HG03175 (cell line): ENCODE measurements around the gene TLE3.

Experiments
- ATAC-seq: cut with Tn5 transposase; IDR thresholded peaks from one replicate; pipeline ENCODE4 v1.9.1; 2021; ENCODE audit warnings: mild to moderate bottlenecking, moderate library complexity; ENCODE audit not compliant: unreplicated experiment

Gene TLE3

DNA sequence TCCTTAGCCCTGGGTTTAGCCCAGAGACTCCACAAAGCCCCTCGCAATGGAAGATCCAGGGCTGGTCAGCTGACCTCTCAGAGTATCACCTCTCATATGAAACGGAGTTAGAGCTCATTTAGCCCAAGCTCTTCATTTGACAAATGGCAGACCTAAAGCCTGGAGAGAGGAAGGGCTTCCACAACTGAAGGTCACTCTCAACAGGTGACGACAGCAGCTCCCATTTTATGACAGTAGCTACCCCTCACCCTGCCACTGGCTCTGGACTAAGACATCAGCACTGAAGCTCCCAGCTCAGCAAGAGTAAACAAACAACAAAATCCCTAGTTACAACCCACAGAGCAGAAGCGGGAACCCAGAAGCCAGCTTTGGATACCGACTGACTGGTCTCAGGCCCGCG lies 33.7 kb downstream of the TLE3 start:
- no peak for ATAC-seq

DNA sequence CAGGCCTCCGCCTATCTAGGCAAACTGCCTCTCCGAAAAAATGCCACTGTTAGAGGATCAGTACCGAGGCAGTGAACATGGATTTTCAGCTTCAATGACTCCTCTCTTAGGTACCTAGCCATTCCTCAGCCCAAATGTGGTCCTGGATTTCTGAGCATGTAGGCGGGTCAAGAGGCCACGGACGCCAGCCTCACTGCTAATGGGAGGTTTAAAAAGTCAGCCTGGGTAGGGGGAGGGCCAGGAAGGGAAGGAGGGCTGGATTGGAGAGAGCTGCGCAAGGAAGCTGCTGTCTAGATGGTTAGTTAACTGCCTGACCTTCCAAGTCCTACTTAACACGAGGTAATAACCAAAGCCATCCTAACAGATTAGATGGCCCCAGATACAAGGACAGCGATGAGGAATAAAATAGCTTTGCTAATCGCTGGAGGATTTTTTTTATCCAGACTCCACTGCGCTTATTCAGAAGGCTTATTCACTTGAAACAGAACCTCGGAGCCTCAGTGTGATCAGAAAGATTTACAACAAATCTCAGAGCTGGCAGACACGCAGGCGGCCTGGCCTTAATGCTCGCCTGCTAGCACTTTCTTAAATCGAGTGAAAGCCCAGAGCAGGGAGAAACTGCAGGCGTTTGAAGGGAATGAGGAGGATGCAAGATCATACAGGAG lies 34.3 kb downstream of the TLE3 start:
- no peak for ATAC-seq

DNA sequence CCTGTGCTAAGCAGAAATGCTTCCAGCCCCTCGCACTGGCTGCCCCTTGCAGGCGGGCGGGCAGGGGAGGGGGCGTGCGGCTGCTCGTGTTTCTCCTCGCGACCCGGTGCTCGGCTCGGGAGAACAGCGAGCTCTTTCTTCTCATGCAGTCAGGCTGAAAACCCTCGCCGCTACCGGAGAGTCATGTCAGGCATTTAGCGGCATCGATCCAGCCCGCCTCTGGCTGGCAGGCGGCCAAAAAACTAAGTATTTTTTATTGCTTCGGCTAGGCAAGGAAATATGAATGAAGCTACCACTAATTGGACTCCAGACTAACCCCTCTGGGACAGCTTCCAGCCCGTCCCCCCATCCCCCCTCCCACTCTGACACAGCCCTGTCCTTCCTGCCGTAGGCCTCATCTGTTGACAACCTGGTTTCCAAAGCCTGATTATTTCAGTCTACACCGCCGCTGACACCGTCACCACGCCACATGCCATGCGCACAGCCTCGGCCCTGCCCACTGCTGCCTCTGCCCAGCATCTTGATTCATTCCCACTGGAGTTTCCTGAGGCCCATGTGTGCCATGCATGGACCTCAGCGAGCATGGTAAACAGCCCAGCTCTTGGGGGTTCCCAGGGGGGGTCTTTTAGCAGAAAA lies 35.3 kb downstream of the TLE3 start:
- ATAC-seq: no peak

DNA sequence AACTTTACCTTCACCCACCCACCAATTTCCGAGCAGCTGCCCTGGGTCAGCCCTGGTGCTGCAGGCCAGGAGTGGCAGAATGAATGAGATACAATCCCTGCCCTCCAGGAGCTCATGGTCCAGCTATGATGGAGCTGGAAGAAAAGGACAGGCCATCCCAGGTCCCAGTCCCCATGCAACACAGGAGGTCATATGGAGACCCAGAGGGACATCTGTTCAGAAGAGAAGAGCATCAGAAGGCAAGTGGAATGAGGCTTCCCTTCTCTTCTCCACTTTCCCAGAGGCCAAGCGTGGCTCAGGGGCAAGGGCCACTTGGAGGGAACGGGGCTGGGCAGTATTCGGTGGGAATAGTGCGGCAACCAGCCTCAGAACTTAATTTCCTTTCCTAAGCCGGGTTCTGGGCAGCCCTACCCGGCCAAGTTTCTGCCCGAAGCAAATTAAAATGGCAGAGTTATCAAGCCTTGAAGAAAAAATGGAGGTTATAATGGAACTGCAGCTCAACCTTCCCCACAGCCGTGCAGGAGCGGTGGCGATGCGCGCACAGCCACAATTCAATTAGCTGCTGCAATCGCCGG lies 35.9 kb downstream of the TLE3 start:
- no peak for ATAC-seq

DNA sequence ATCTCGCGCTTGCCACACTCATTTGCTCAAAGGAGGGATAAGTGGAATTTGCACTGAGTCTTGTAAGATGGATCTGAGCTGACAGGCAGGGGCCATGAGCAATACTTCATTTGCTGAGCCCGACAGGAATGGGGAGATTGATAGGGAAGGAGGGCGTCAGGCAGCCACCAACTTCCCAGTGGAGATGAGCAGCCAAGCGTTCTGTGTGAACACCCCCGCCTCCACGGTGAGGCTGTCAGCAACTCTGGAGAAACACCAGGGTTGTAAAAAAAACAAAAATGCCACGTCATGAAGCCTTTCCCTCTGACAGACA lies 36.8 kb downstream of the TLE3 start:
- no peak for ATAC-seq

DNA sequence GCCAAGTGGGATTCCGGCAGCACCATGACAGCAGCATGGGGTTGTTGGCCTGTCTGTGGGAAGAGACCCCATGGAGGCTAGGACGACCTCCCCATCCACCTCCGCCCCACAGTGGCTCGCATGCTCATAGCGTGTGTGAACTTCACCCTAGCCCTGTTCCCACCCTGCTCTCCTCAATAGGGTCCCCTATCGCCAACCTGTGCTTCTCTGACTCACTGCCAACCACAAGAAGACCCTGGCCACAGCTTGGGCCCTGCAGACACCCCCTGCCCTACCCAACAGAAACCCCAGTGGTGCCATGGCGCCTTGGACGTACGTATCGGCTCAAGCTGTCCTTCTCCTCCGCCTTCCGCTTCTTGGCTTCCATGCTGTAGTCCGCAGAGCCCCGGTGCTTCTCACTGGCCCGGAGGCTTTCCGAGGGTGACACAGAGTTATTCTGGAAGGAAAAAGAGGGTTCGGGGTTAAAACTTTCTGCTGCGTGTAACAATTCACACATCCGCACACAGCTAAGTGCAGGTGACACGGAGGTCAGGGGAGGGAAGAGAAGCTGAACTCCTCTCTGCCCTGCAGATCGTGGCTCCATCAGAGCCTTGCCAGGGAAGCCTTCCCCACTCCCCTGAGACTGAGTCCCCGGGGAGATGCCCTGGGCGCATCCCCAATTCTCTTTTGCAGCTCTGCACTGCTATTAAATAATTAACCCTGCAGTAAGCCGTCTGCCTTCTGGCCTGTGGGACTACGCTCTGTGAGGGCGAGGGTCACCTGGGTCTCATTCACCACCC lies 37.3 kb downstream of the TLE3 start:
- no peak for ATAC-seq

DNA sequence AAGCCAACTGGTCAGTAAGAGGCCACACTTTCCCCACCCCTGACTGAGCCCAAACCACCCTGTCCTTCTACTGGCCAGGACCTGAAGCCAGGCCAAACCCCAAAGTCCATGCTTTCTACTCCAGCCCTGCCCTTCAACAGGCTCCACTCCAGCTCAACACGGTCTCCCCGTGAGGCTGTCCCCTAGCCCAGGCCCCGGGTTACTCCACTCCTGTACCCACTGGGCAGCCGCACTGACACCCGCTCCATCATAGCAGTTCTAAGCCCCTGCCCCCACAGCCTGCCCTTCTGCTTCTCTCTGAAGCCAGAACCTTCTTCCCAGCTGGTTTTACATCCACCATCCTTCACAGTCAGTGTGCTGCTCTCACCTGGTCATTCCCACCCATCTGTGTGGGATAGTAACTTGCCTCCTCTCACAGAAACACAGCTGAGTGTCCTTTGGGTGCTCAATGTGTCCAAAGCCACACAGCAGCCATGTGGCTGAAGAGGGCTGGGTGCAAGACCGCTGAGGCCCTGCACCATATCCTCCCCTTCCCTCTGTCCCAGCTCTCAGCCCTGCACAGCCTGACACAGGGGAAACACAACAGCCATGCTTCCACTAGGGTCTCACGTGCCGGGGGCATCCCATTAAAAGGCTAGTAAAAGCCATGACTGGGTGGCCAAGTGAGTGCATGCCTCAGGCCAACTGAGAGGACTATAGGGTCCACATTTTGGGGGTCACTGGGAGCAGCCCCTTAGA lies 38.1 kb downstream of the TLE3 start:
- ATAC-seq: no peak

DNA sequence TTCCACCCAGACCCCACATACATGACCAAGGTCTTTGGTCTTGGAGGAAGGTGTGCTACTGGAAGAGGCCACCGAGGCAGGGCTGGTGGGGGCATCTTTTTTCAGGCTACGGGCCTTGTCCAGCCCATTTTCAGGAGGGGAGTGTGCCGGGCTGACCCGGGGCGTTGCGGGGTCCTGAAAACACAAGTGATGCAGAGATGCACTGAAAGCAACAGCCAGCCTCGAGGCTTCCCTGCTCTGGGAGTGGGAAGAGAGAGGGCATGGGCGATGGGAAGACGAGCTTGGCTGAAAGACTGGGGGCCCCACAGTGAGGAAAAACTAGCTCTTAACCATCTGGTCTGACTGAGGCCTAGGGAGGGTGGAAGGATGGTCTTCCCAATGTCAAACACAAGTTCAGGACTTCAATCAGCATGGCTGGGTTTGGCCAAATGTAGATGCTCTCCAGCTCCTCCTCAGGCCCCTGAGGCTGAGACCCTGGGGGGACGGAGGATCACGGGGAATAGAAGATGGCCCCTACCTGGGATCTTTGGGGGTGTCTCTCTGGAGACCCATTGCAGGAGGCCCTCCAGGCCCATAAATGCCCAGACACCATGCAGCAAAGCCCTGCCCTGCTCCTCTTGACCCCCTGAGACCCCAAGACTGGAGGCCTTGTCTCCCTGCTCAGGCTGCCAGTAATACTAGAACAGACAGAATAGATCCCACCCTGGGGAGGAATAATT lies 38.9 kb downstream of the TLE3 start:
- ATAC-seq: no peak

DNA sequence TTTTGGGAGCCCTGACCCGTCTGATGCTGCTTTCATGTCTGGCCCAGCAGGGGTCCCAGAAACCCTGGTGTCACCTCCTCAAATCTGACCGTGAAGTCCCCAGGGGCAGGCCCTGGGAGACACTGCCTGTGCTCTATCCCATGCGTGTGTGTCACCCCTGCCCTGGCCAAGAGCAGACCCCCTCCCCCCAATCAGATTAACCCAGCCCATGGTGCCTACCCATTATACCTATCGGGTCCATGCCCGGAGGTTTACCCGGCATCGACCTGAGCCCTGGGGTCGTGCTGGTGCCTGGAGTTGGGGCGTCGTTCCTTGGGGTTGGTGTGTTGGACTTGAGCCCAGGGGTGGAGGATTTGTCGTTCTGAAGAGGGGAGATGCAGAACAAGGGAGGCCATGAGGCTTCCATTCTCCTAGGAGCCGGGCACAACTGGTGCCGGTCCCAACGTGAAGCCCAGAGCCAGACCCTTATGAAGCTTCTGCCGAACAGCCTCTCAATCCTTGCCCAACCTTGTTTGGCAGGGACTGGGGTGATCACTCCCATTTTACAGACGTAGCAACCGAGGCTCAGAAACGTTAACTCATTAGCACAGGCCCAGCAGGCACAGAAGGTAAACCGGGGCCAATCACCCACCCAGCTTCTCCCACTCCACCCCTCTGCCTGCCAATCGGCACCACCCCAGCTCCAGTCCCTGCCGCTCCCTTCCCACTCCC lies 39.6 kb downstream of the TLE3 start:
- ATAC-seq: no peak

DNA sequence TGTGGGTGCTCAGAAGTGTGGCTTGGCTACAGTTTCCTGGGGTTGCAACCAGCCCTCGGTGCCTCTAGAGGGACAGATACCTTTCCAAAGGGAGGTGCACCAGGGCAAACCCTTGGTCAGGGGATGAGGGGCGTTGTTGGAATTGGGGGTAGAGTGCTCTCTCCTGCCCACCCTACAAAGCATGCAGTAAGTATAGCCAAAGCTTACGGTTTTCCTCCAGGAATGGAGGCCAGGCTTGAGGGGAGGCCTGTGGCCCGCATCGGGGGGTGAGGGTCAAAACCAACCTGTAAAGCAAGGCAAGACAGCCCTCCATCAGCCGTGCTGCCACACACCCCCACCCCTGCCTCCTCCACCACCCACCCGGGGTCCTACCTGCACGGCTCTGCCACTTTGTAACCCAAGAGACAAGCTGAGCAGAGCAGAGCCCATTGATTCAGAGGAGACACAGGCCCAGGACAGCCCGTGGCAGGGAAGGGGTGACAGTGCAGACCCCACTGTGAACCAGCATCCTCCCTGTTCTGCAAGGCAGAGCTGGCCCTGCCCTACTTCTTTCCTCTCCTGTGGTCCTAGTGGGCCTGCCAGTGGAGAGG lies 41.5 kb downstream of the TLE3 start:
- no peak for ATAC-seq

DNA sequence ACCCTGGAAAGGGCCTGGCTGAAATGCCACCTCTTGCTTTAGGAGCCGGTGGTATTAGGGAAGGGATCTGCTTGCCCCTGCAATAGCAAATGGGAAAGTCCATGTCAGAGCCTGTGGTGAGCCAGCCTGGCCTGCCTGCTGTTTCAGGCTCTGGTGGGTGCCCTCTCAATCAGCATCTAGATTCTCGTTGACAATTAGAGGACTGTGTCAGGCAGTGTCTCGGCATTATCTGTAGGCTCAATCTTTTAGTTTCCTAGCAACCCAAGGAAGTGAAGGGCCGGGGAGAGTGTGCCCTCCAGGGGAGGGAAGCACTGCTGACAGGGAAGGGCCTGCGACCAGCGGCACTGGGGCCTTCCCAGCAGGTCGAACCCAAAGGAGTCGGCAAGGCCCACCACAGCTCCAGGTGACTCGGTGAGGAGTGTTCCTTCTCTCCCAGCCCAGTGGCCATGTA lies 42.1 kb downstream of the TLE3 start:
- ATAC-seq: no peak

DNA sequence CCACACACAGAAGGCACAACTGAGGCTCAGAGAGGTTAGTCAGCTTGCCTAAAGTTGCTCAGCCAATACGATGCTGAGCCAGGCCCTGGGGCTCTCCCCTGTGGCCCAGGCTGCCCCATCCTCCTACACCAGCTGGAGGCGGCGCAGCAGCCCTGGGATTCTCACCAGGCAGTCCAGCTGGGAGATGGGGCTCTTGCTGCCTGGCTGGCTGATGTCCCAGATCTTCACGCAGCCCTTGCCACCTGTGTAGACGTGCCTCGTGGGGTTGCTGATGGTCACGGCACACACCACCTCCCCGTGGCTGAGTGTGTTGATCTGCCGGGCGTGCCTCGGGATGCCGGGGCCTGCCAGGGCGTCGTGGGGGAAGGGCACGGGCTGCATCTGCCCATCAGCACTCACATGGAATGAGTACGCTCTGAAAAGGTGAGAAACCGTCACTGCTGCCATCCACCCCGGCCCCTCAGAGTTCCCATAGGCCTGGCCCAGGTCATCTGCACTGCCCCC lies 42.8 kb downstream of the TLE3 start:
- ATAC-seq: no peak

DNA sequence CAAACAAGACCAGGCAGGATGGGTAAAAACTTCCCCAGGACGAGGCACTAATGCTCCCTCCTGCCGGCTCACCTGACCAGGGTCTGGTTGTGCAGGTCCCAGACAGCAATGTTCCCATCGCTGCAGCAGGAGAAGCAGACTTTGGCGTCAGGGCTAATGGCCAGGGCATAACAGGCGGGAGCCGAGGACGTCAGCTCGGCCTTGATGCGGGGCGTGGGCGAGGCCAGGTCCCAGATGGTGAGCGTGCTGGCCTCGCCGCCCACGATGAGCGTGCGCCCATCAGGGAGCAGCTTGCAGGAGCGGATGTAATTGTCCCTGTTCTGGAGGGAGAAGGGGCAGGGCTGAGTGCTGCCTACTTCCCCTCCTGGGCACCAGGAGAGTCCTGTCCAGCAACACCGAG lies 43.4 kb downstream of the TLE3 start:
- no peak for ATAC-seq

DNA sequence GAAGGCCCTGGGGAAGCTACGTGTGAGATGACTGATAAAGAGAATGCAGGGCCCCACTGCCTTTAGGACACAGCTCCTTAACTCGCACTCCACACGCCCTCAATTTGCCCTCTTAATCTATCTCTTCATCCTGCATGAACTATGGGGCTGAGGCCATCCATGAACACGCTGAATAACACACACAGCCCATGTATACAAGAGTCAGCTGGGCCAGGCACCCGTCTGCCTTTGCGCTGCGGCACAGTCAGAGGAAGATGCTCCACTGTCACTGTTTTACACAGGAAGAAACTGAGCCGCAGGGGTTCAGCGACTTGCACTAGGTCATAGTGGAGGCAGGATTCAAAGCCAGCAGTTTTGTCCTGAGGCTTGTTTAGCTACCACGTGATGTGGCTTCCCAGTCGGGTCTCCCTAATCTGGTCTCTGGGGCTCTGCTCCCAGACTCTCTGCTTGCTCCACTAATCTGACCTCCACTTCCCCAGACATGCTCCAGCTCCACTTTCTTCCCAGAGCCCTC lies 43.9 kb downstream of the TLE3 start:
- ATAC-seq: no peak

DNA sequence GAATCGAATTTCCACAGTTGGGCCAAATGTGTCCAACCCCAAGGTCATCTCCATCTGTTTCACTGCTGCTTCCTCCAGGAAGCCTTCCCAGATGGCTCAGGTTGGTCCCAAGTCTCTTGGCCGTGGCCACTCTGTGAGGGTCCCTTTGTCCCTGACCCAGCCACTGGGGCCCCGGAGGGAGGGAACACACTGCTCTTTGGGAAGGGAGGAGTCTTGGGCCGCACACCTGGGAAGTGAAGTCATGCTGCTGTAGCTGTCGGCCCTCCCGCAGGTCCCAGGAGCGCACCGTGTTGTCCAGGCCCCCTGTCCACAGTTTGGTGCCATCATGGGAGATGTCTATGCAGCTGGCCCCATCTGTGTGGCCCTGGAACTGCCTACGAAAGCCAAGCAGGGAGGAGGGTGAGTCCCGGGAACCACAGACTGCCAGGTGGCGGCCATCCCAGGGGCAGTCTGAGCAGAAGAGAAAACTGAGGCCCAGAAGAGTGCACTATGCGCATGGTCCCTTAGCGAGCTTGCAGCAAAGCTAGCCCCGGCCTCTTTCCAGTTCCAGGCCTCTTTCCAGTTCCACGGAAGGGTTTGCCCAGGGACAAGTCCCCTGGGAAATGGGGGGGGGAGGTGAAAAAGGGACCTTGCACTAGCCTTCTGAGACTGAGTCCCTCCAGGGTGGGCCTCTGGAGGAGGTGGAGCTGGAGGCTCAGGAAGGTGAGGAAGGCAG lies 44.6 kb downstream of the TLE3 start:
- ATAC-seq: no peak

DNA sequence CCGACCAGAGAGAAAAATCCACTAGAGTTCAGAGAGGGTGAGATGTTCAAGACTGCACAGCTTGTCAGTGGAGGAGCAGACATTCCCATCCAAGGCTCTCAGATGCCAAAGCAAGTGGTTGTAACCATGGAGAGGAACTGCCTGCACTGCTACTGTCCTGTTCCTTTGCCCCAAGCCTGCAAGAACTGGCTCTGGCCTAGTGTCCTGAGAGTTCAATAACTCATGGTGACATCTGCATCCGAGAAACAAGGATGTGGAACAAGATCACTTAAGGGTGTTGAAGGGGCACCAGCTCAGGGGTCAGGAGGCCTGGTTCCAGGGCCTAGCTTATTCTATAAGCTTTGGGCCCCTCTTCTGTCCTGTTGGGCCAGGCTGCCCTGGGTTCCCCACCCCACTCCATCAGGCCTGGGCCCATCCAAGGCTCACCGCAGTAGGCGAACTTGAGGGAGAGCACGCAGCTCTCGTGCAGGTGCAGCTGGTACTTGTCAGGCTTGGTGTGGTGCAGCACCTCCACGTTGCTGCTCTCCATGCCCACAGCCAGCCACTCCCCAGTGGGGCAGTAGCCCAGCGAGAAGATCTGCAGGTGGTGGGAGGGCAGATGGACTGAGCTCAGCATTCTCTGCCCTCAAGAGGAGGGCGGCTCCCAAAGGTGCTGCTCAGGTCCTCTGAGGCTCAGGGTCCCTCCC lies 45.6 kb downstream of the TLE3 start:
- no peak for ATAC-seq

DNA sequence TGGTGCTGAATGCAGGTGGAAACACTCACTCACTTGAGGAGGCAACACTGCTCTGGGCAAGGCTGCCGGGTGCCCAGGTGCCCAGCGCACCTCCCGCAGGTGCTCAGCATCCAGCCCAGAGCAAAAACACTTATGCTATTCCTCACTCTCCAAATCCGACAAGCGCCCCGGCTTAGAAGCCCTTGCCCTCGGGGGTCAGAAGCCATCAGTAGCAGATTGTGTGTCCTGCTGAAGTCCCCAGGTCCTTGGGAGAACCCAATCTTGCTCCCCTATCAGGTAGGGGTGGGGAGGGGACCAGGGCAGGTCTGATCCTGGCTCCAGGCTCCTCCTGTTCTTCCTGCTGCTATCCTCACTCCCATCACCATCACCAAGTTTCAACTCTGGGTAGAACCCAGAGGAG lies 46.7 kb downstream of the TLE3 start:
- ATAC-seq: no peak

DNA sequence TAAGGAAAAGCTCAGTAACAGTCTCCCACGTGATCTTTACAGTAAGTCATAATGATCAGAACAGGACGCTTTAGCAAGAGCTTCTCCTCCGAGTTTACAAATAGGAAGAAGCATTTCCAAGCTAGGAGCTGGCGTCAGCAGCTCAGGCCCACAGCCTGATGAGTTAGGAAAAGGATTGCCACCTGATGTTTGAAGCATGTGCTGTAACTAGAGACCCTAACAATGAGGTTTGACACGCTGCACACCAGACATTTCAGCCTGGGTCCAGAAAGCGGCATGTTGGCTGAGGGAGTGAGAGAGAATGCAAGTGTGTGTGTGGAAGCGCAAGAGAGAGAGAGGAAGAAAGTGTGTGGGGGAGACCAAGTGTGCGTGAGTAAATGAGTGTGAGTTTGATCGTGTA lies 47.3 kb downstream of the TLE3 start:
- ATAC-seq: no peak
